ENCODE measurements around the gene DDX54. TPM values are rescaled to one million over a fixed set of nuclear protein-coding genes. Genes with fewer than 3 reads are reported as not detected.

Gene DDX54
- polyA plus RNA-seq, 3 donors = 7.9 to 32.2 (median 13.6) TPM

DNA sequence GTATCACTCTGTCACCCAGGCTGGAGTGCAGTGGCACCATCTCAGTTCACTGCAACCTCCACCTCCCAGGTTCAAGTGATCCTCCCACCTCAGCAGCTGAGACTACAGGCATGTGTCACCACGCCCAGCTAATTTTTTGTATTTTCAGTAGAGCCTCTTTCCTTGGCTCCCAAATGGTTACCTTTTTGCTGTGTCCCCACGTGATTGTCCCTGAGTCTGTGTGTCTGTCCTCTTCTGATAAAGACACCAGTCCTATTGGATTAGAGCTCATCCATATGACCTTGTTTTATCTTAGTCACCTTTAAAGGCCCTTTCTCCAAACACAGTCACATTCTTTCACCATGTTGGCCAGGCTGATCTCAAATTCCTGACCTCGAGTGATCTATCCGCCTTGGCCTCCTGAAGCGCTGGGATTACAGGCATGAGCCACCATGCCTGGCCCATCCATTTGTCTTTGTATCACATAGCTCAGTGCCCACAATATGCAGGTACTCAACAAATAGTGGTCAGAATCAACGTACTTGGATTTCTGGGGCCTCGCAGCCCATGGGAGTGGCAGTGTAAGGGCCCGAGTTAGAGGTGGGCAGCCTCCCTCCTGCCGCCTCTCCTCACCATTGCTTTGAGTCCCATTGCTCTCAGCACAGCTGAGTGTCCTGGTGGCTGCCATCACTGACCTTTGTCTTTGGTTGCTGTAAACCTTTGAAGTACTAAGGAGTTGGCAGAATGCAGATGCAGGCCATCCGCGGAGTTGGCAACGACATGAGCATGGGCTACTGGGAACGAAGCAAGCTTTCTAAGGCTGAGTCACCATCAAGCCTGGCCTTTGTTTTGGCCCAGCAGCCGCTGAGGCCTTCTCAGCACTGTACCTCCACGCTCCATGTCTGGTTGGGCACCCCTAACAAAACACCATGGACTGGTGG lies 45.3 kb upstream of the DDX54 start:
- H3K36me3 ChIP-seq (replicated peaks in 1 of 2; ENCODE audit: control insufficient read depth in 1 of 2, insufficient read depth in 2 of 2, low read length in 2 of 2) = peaks cover 35 to 61% of the 10 kb centered on the region in 2 donors
- peak overlapping the region; percentile 58 to 68 for H3K27ac ChIP-seq (ENCODE audit: low read depth in 1 of 2, low read length in 2 of 2)
- WGBS (ENCODE audit: insufficient coverage) = 93% methylated on average over 14 of the region's 15 CpGs

DNA sequence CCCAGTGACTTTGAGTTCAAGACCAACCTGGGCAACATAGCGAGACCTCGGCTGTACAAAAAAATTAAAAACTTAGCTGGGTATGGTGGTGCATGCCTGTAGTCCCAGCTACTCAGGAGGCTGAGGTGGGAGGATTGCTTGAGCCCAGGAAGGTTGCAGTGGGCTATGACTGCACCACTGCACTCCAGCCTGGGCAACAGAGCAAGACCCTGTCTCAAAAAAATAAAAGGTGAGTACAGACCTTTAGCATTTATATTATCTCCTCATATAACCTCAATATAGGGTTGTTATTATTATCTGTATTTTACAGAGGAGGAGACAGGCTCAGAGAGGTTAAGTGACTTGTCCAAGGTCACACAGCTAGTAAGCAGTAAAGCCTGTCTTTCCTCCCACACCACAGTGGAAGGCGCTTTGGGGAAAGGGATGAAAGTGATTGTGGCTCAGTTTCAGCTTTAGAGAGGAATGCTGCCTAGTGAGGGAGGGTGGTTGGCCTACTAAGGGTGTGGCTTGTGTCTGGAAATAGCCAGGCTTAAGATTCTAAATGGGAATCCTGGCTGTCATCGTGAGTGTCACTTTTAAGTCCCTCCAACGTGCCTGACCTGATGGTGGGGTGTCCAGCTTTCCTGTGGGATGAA lies 43.2 kb upstream of the DDX54 start:
- Mint-ChIP-seq H3K27me3 (ENCODE audit: low read depth in 3 of 3) (no peaks in the 10 kb centered on the region), H3K36me3 (peaks cover 49 to 60% of the 10 kb centered on the region in 2 donors), H3K9me3 (no peaks in the 10 kb centered on the region), H3K27ac (peak overlapping the region in 6 of 7 donors; percentile 20 to 95 (median 82)), H3K4me1 (peaks cover 77% of the 10 kb centered on the region), H3K4me3 (peak overlapping the region in 1 of 2 donors; percentile 49)
- Histone ChIP-seq H3K4me1 (ENCODE audit: control insufficient read depth in 1 of 2, insufficient read depth in 2 of 2, low read length in 2 of 2) (peaks cover 84 to 90% of the 10 kb centered on the region in 2 donors), H3K9me3 (replicated peaks in 1 of 2; ENCODE audit: control insufficient read depth in 1 of 2, insufficient read depth in 1 of 2, low read length in 2 of 2) (no peaks in the 10 kb centered on the region), H3K9ac (ENCODE audit: insufficient read depth, low read length, poor library complexity, severe bottlenecking) (no peak overlapping the region), H3K36me3 (replicated peaks in 1 of 2; ENCODE audit: control insufficient read depth in 1 of 2, insufficient read depth in 2 of 2, low read length in 2 of 2) (peaks cover 30 to 43% of the 10 kb centered on the region in 2 donors), H3K4me3 (replicated peaks in 1 of 3; ENCODE audit: low read depth in 2 of 3, low read length in 3 of 3) (no peak overlapping the region), H3K79me2 (ENCODE audit: insufficient read depth, low read length) (peaks cover 75% of the 10 kb centered on the region), H3K27ac (ENCODE audit: low read depth in 1 of 2, low read length in 2 of 2) (peak overlapping the region; percentile 31 to 58), H2AFZ (ENCODE audit: insufficient read depth, low read depth, low read length, poor library complexity, severe bottlenecking) (no peak overlapping the region), H3K4me2 (replicated peaks; ENCODE audit: extremely low read depth, low read length, poor library complexity, severe bottlenecking) (no peak overlapping the region), H4K20me1 (ENCODE audit: insufficient read depth, low read length) (no peaks in the 10 kb centered on the region), H3K27me3 (ENCODE audit: control insufficient read depth in 2 of 2, insufficient read depth in 2 of 2, low read length in 2 of 2) (no peaks in the 10 kb centered on the region)
- DNase-seq = no peak
- TF ChIP-seq, protein P1, sequence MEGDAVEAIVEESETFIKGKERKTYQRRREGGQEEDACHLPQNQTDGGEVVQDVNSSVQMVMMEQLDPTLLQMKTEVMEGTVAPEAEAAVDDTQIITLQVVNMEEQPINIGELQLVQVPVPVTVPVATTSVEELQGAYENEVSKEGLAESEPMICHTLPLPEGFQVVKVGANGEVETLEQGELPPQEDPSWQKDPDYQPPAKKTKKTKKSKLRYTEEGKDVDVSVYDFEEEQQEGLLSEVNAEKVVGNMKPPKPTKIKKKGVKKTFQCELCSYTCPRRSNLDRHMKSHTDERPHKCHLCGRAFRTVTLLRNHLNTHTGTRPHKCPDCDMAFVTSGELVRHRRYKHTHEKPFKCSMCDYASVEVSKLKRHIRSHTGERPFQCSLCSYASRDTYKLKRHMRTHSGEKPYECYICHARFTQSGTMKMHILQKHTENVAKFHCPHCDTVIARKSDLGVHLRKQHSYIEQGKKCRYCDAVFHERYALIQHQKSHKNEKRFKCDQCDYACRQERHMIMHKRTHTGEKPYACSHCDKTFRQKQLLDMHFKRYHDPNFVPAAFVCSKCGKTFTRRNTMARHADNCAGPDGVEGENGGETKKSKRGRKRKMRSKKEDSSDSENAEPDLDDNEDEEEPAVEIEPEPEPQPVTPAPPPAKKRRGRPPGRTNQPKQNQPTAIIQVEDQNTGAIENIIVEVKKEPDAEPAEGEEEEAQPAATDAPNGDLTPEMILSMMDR (IDR thresholded peaks at IDR 0.05) = no peak
- WGBS (ENCODE audit: insufficient coverage) = 73% methylated on average over 3 of the region's 5 CpGs
- intact Hi-C loops (cut with micrococcal nuclease) = no loop called here

More for the DNA sequence above, 45.3 kb upstream of the DDX54 start:
- peaks cover 88% of the 10 kb centered on the region for H3K4me1 Mint-ChIP-seq
- H3K9ac ChIP-seq (ENCODE audit: insufficient read depth, low read length, poor library complexity, severe bottlenecking) = no peak overlapping the region
- no peaks in the 10 kb centered on the region for H3K27me3 ChIP-seq (ENCODE audit: control insufficient read depth in 2 of 2, insufficient read depth in 2 of 2, low read length in 2 of 2)
- intact Hi-C loops (cut with micrococcal nuclease) = no loop called here
- H3K4me1 ChIP-seq (ENCODE audit: control insufficient read depth in 1 of 2, insufficient read depth in 2 of 2, low read length in 2 of 2) = peaks cover 93% of the 10 kb centered on the region in 2 donors
- H3K4me3 ChIP-seq (replicated peaks in 1 of 3; ENCODE audit: low read depth in 2 of 3, low read length in 3 of 3) = peak overlapping the region in 1 of 3 experiments; percentile 1
- H4K20me1 ChIP-seq (ENCODE audit: insufficient read depth, low read length) = no peaks in the 10 kb centered on the region
- no peak overlapping the region for H2AFZ ChIP-seq (ENCODE audit: insufficient read depth, low read depth, low read length, poor library complexity, severe bottlenecking)
- no peaks in the 10 kb centered on the region for H3K9me3 ChIP-seq (replicated peaks in 1 of 2; ENCODE audit: control insufficient read depth in 1 of 2, insufficient read depth in 1 of 2, low read length in 2 of 2)
- H3K4me3 Mint-ChIP-seq = peak overlapping the region in 1 of 2 donors; percentile 77
- H3K79me2 ChIP-seq (ENCODE audit: insufficient read depth, low read length) = peaks cover 74% of the 10 kb centered on the region
- H3K27ac Mint-ChIP-seq = peak overlapping the region; percentile 86 to 100 (median 95)
- no peaks in the 10 kb centered on the region for H3K9me3 Mint-ChIP-seq
- TF ChIP-seq, protein P1 (IDR thresholded peaks at IDR 0.05) = no peak
- peaks cover 63 to 80% of the 10 kb centered on the region in 2 donors for H3K36me3 Mint-ChIP-seq
- no peaks in the 10 kb centered on the region for H3K27me3 Mint-ChIP-seq (ENCODE audit: low read depth in 3 of 3)
- H3K4me2 ChIP-seq (replicated peaks; ENCODE audit: extremely low read depth, low read length, poor library complexity, severe bottlenecking) = peak overlapping the region; percentile 13
- no peak for DNase-seq
